Subcutaneous abdominal adipose tissue (tissue), 5 donors: Measurements from ENCODE around the gene SH3RF3.

ENCODE experiments used
- H3K27ac ChIP-seq: one replicate; pipeline ENCODE4 v1.7.0; 2013; ENCODE audit warnings: low read depth, mild to moderate bottlenecking, inconsistent platforms, low read length, moderate library complexity
- H3K27me3 ChIP-seq, 5 donors: one replicate each; pipeline ENCODE4 v1.7.0; 2013; ENCODE audit warnings: low read length in 5 of 5, inconsistent platforms in 1 of 5; ENCODE audit not compliant: control insufficient read depth in 5 of 5, insufficient read depth in 4 of 5
- H3K36me3 ChIP-seq, 5 donors: one replicate each; pipeline ENCODE4 v1.7.0; 2013; ENCODE audit warnings: low read length in 5 of 5; ENCODE audit not compliant: control insufficient read depth in 5 of 5, insufficient read depth in 5 of 5
- H3K4me1 ChIP-seq, 5 donors: one replicate each; pipeline ENCODE4 v1.7.0; 2013; ENCODE audit warnings: low read length in 5 of 5, mild to moderate bottlenecking in 3 of 5, moderate library complexity in 1 of 5; ENCODE audit not compliant: control insufficient read depth in 5 of 5, insufficient read depth in 5 of 5
- H3K4me3 ChIP-seq, 5 donors: one replicate each; pipeline ENCODE4 v1.7.0; 2013; ENCODE audit warnings: low read length in 5 of 5, low read depth in 1 of 5
- H3K9ac ChIP-seq, 5 donors: one replicate each; pipeline ENCODE4 v1.7.0; 2013; ENCODE audit warnings: low read length in 5 of 5, mild to moderate bottlenecking in 4 of 5, moderate library complexity in 3 of 5
- H3K9me3 ChIP-seq, 5 donors: one replicate each; pipeline ENCODE4 v1.7.0; 2013; ENCODE audit warnings: low read length in 5 of 5; ENCODE audit not compliant: control insufficient read depth in 5 of 5
- donor health status: healthy.
- donor health status: healthy.
- donor health status: healthy.
- donor health status: healthy.
- donor health status: healthy.

SH3RF3 gene

DNA sequence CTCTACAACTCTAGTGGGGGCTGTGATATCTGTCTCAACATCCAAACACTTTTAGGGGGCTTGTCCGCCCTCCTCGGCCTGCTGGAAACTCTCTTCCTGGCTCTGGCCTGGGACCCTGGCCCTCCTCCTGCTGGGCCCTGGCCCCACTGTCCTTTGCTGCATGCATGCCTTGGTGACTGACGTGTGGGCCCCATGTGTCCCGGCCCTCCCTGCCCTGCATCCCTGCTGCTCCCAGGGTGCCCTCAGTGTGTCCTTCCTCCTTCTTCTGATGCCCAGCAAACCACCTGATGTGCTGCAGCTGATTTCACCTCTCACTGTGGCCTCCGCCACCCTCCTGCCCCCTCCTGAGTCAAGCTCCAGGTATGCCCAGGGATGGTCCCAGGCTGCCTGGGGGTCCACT is 383.1 kb downstream of the SH3RF3 start:
- Histone ChIP-seq H3K4me1 (peaks cover 4 to 25% (median 17%) of the 10 kb centered on the region in 5 donors), H3K9ac (no peak overlapping the region), H3K27me3 (no peaks in the 10 kb centered on the region), H3K4me3 (no peak overlapping the region), H3K9me3 (peaks cover 0 to 8% (median 0%) of the 10 kb centered on the region in 5 donors), H3K36me3 (no peaks in the 10 kb centered on the region), H3K27ac (no peak overlapping the region)

DNA sequence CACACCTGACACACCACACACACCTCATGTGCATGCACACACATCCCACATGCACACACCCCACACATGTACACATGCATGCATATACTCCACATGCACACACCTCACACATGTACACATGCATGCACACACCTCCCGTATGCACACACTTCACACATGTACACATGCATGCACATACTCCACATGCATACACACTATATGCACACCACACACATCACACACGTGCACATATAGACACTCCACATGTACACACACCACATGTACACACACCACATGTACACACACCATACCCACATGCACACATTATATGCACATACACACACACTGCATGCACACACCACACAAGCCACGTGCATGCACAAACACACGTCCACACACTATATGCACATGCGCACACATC is 384.2 kb downstream of the SH3RF3 start:
- Histone ChIP-seq H3K27me3 (no peaks in the 10 kb centered on the region), H3K4me3 (no peak overlapping the region), H3K9me3 (peaks cover 0 to 8% (median 0%) of the 10 kb centered on the region in 5 donors), H3K4me1 (peaks cover 4 to 25% (median 17%) of the 10 kb centered on the region in 5 donors), H3K27ac (no peak overlapping the region), H3K36me3 (no peaks in the 10 kb centered on the region), H3K9ac (peak overlapping the region in 1 of 5 donors; percentile 31)

DNA sequence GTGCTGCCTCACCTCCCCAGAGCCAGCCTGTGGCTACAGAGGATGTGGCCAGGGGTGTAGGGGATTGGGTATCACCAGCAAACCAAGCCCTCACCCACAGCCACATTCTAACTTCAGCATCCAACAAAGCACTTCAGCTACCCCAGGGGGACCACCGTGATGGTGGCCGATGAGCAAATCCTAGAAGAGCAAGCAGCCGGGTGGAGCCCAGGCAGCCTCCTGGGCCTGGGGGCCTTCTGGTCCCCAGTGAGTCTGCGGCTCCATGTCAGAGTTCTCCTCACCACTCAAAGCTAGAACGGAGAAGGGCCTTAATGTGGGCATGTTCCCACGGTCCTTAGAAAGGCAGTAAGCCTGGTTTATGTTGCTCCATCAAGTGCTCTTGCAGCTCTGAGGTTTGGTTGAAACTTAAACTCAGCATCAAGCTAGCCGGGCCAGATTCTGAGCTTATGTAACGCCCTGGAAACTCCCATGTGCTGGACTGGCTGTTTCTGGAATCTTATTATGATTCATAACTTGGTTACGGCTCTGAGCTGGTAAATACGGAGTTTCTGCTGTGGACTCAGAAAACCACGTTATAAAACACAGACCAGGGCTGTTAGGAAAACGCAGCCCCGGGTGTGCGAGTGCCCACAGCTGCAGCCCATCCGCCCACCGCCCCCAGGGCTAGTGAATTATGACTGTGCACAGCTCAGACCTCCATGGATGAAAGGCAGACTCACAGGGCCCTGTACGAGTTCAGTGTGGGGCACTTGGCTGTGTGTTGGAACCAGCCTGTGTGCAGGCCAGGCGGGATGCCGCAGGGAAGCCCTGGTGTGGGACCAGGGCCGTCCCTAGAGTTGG is 385.0 kb downstream of the SH3RF3 start:
- Histone ChIP-seq H3K9me3 (peaks cover 0 to 5% (median 0%) of the 10 kb centered on the region in 5 donors), H3K27me3 (no peaks in the 10 kb centered on the region), H3K27ac (peak overlapping the region; percentile 80), H3K36me3 (no peaks in the 10 kb centered on the region), H3K4me1 (peaks cover 4 to 25% (median 17%) of the 10 kb centered on the region in 5 donors), H3K9ac (peak overlapping the region; percentile 22 to 66 (median 58)), H3K4me3 (peak overlapping the region in 1 of 5 donors; percentile 1)

DNA sequence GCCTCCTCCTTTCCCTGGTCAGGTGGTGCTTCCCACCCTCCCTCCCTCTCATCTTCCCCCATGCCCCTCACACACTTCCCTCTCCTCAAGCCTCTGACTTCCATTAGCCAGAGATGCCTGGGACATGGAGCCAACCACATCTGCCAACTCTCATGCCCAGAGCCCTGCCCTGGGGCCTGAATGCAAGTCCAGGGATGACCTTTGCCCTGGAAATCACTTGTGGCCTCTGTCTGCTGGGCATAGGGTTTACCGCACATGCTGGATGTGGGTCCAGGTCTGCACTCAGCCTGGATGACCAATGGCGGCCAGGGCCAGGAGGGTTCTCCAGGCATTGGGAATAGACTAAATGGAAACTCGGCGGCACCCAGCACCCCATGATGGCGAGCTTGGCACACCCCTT is 385.9 kb downstream of the SH3RF3 start:
- no peaks in the 10 kb centered on the region for H3K9me3 ChIP-seq
- peak overlapping the region; percentile 80 for H3K27ac ChIP-seq
- peaks cover 4 to 25% (median 17%) of the 10 kb centered on the region in 5 donors for H3K4me1 ChIP-seq
- H3K27me3 ChIP-seq: no peaks in the 10 kb centered on the region
- no peak overlapping the region for H3K9ac ChIP-seq
- no peak overlapping the region for H3K4me3 ChIP-seq
- H3K36me3 ChIP-seq: no peaks in the 10 kb centered on the region

DNA sequence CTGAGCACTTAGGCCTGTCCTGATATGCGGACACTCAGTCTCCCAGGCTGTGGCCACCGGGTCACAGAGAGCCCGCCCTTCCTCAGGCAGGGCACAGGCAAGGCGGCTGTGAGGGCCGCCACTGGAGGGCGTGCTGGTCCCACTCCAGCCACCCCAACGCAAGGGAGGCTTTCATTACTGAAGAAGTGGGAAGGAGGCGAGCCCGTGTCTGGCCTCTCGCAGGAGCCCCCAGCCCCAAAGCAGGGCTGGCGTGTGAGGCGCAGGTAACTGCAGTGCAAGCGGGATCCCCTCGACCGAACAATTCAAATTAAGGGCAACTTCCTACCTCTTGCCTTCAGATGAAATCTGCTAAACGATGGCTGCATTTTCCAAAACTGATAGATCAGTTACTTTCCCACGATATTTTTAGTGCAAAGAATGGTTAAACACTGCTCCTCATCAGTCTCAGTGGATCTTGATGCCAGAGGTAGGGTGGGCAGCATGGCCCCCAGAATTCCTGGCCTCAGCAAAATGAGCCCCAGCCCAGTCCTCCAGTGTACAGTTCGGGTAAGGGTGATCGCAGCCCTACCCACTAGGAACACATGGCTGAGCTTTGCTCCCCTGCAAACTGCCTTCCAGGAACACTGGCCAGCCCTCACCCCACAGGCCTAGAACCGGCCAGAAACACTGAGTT is 387.6 kb downstream of the SH3RF3 start:
- H3K4me3 ChIP-seq: no peak overlapping the region
- no peaks in the 10 kb centered on the region for H3K36me3 ChIP-seq
- H3K4me1 ChIP-seq: peaks cover 4 to 23% (median 15%) of the 10 kb centered on the region in 5 donors
- no peaks in the 10 kb centered on the region for H3K9me3 ChIP-seq
- no peak overlapping the region for H3K27ac ChIP-seq
- peaks cover 0 to 1% (median 0%) of the 10 kb centered on the region in 5 donors for H3K27me3 ChIP-seq
- H3K9ac ChIP-seq: no peak overlapping the region

DNA sequence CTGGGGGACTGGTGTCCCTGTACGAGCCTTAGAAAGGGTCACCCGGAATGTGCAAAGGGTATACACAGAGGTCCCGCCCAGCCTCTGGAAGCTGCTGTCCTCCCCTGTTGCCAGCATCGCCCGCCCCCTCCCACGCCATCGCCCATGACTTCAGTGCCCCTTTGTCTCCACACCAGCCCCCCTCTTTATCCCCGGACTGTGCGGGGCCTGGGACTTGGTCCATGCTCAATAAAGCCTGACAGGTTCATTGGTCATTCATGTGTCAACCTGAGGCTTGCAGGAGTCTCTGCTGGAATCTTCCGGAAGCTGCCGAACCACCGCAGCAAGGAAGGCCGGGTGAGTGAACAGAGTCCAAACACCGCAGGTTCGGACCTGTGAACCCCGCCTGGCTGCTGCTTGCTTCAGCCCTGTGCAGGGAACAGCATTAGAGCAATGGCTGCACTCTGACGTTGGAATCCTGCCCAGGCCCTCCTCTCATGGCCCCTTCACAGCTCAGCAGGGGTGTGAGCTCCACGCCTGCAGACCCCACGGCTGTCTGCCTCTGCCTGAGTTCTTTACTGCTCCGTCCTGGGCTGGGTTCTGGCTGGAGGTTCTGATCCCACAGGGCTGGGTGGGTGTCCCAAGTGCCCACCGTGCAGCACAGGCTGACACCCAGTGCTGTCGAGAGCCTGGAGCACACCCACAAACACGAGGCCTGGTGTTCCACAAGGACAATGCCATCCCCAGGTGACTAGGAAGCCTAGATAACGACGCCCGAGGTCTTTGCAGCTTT is 388.3 kb downstream of the SH3RF3 start:
- Histone ChIP-seq H3K4me3 (no peak overlapping the region), H3K27ac (no peak overlapping the region), H3K27me3 (peaks cover 0 to 4% (median 0%) of the 10 kb centered on the region in 5 donors), H3K4me1 (peaks cover 4 to 23% (median 15%) of the 10 kb centered on the region in 5 donors), H3K9ac (no peak overlapping the region), H3K36me3 (no peaks in the 10 kb centered on the region), H3K9me3 (no peaks in the 10 kb centered on the region)

DNA sequence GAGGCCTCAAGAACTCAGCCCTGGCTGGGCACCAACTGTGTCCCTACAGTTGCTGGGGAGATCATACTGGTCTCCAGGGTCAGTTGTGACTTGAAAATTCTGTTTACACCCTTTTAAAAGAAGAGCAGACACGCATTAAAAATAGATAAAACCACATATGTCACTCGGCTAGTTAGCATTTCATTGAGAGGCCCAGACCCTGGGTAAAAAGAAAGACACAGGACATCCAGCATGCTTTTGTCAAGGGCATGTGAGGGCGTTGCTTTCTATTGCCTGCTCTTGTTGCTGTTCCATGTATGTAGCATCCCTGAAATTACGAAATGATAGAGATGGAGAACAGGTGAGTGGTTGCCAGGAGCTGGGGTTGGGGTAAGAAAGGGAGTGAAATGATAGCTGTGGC is 390.5 kb downstream of the SH3RF3 start:
- Histone ChIP-seq H3K36me3 (no peaks in the 10 kb centered on the region), H3K4me1 (peaks cover 0 to 12% (median 5%) of the 10 kb centered on the region in 5 donors), H3K27me3 (peaks cover 0 to 6% (median 3%) of the 10 kb centered on the region in 5 donors), H3K4me3 (no peak overlapping the region), H3K9me3 (no peaks in the 10 kb centered on the region), H3K9ac (no peak overlapping the region), H3K27ac (no peak overlapping the region)

DNA sequence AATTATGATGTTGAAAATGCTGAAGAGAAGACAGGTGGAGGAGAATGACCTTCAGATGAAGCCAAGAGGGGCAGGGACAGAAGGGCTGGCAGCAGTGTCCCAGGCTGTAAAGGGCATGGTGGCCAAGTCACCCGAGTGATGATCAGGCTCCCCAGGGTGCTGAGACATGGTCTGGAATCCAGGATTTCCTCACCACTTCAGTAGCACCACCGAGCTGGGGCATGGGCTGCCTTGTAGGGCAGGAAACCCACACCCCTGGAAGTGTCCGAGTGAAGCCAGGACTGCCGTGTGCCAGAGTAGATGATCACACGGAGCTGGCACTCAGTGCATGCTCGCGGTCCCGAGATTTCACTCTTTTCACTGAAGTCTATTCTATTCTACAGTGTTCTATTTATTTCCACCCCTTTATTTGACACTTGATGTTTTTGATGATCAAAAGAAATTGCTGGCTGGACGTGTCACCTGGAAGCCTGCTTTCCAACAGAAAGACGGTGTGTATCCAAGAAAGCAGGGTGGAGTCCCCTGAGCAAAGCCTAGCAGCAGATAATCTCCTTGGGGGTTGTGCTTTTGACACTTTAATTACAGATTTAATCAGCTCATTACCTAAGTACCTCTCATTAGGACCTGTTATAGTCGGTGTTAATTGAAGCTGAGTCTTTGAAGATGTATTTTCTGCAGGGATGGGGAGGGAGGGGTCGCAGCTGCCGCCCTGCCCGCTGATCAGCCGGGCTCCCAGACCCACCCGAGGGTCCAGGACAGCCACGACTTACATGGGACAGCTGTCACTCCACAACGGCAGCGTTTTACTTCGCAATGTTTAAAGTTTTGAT is 392.4 kb downstream of the SH3RF3 start:
- H3K27me3 ChIP-seq: peaks cover 0 to 6% (median 3%) of the 10 kb centered on the region in 5 donors
- H3K27ac ChIP-seq: no peak overlapping the region
- H3K4me3 ChIP-seq: no peak overlapping the region
- H3K4me1 ChIP-seq: peaks cover 0 to 5% (median 4%) of the 10 kb centered on the region in 5 donors
- H3K9ac ChIP-seq: no peak overlapping the region
- no peaks in the 10 kb centered on the region for H3K9me3 ChIP-seq
- H3K36me3 ChIP-seq: no peaks in the 10 kb centered on the region

DNA sequence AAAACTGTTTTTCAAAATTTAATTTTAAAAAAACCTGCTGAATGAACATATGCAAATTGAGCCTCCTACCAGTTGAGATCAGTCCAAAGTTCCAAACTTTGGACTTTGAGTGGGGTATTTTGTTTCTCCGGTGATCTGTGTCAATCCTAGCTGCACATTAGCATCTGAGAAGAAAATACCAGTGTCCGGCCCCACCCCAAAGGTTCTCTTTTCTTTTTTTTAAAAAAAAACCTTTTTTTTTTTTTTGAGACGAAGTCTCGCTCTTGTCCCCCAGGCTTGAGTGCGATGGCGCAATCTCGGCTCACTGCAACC is 393.0 kb downstream of the SH3RF3 start:
- Histone ChIP-seq H3K4me1 (peaks cover 0 to 5% (median 4%) of the 10 kb centered on the region in 5 donors), H3K9me3 (no peaks in the 10 kb centered on the region), H3K27me3 (peaks cover 0 to 6% (median 3%) of the 10 kb centered on the region in 5 donors), H3K36me3 (no peaks in the 10 kb centered on the region), H3K4me3 (no peak overlapping the region), H3K27ac (no peak overlapping the region), H3K9ac (no peak overlapping the region)
